Caco-2 (cell line): ENCODE results near the gene DDR2. TPM values are rescaled to one million over a fixed set of nuclear protein-coding genes. Genes with fewer than 3 reads are reported as not detected.
"Not testable (repeated sequence)": the region's sequence is repeated elsewhere in the genome, so short reads cannot be mapped to it uniquely, and the experiment has no call there.

Experiments used
- BruUV-seq: library from RNA; stranded (reverse); fragments of 400-500 nt; replicated peaks from 2 replicates; lab custom pipeline; 2021; lab: Mats Ljungman, UMichigan
- CTCF ChIA-PET: fragments of 300-600 bp; sonication (Branson Sonifier 250); formaldehyde crosslinking; loops from one replicate; lab custom pipeline; 2022; ENCODE audit warnings: antibody characterized with exemption; lab: Charles Lee
- POLR2A ChIA-PET: fragments of 300-600 bp; sonication (Branson Sonifier 250); formaldehyde crosslinking; loops from one replicate; lab custom pipeline; 2022; ENCODE audit warnings: antibody characterized with exemption; lab: Charles Lee
- DNase-seq, 2 experiments: peaks; one replicate each; pipeline versions ENCODE4 v3.0.0 to v3.0.0-alpha.2; 2020 to 2022
- H3K27me3 ChIP-seq: replicated peaks from 2 replicates; pipeline ENCODE4 v1.6.0; 2011; ENCODE audit warnings: low read length; ENCODE audit not compliant: control insufficient read depth, insufficient read depth
- H3K36me3 ChIP-seq: 2 replicates; pipeline ENCODE4 v1.5.1; 2011; ENCODE audit warnings: low read length; ENCODE audit not compliant: control insufficient read depth, insufficient read depth
- H3K4me1 ChIP-seq: fragments of 250-450 bp; sonication (Bioruptor Pico); 2 replicates; pipeline ENCODE4 v1.5.1; 2020; ENCODE audit warnings: mild to moderate bottlenecking
- H3K4me3 ChIP-seq: 2 replicates; pipeline ENCODE4 v1.5.1; 2011; ENCODE audit warnings: low read depth, mild to moderate bottlenecking, control low read depth, low read length
- H3K9me3 ChIP-seq: fragments of 250-450 bp; sonication (Bioruptor Pico); 2 replicates; pipeline ENCODE4 v1.5.1; 2020; ENCODE audit warnings: mild to moderate bottlenecking, moderate library complexity
- H3K27ac Mint-ChIP-seq: one replicate; pipeline ENCODE4 v1.8.0; 2022; ENCODE audit warnings: mixed read lengths; ENCODE audit not compliant: unreplicated experiment
- H3K27me3 Mint-ChIP-seq: one replicate; pipeline ENCODE4 v1.8.0; 2022; ENCODE audit warnings: mixed read lengths; ENCODE audit not compliant: insufficient read depth, unreplicated experiment
- H3K36me3 Mint-ChIP-seq: one replicate; pipeline ENCODE4 v1.8.0; 2022; ENCODE audit warnings: mild to moderate bottlenecking, mixed read lengths; ENCODE audit not compliant: insufficient read depth, unreplicated experiment
- H3K4me1 Mint-ChIP-seq: one replicate; pipeline ENCODE4 v1.8.0; 2022; ENCODE audit warnings: low read depth, mixed read lengths; ENCODE audit not compliant: unreplicated experiment
- H3K4me3 Mint-ChIP-seq: one replicate; pipeline ENCODE4 v1.8.0; 2022; ENCODE audit warnings: mild to moderate bottlenecking, moderate library complexity, mixed read lengths; ENCODE audit not compliant: unreplicated experiment
- H3K9me3 Mint-ChIP-seq: one replicate; pipeline ENCODE4 v1.8.0; 2022; ENCODE audit warnings: mixed read lengths; ENCODE audit not compliant: unreplicated experiment
- intact Hi-C: fragments of 100-400 bp; cut with micrococcal nuclease; formaldehyde crosslinking; loops from one replicate; pipeline ENCODE4 v1.10.0; 2022; ENCODE audit not compliant: unreplicated experiment
- total RNA-seq: library from RNA; stranded (reverse); gene quantifications from 2 replicates; pipeline ENCODE4 v1.2.3, GENCODE V29; 2022

The DDR2 gene
- total RNA-seq, 1 experiment from 2014 or later, result 0.73 TPM

- intact Hi-C loops, POLR2A ChIA-PET, H3K36me3 ChIP-seq, H3K36me3 Mint-ChIP-seq, H3K27me3 ChIP-seq, H3K4me1 ChIP-seq, H3K27me3 Mint-ChIP-seq, H3K9me3 Mint-ChIP-seq, BruUV-seq, CTCF ChIA-PET, H3K9me3 ChIP-seq, H3K4me1 Mint-ChIP-seq: not testable (repeated sequence)
- H3K27ac Mint-ChIP-seq, result peak within 1 kb of the TSS; percentile 86
- peak within 1 kb of the TSS; percentile 77 for H3K4me3 Mint-ChIP-seq
- DNase-seq, result peak; percentile 87 to 90
- H3K4me3 ChIP-seq, result peak within 1 kb of the TSS; percentile 51
Observed at GRCh38 chr1:162790303-162790984, 158.2 kb downstream of the DDR2 start, which contains the start of gene HSD17B7. TSS of gene HSD17B7 (plus strand) at chr1:162790702. CDS start at chr1:162790801, 99 bp downstream.

- H3K9me3 ChIP-seq, H3K4me1 Mint-ChIP-seq, CTCF ChIA-PET, POLR2A ChIA-PET, H3K27me3 ChIP-seq, H3K9me3 Mint-ChIP-seq, H3K36me3 Mint-ChIP-seq, H3K4me1 ChIP-seq, intact Hi-C loops, H3K27me3 Mint-ChIP-seq, H3K36me3 ChIP-seq: not testable (repeated sequence)
- peak overlapping the region; percentile 86 for H3K27ac Mint-ChIP-seq
- DNase-seq, result peak in 1 of 2 experiments; percentile 11
- BruUV-seq, result TSS peak; percentile 77
- H3K4me3 Mint-ChIP-seq, result peak overlapping the region; percentile 77
- H3K4me3 ChIP-seq, result peak overlapping the region; percentile 51
Observed at GRCh38 chr1:162790985-162791357, 158.7 kb downstream of the DDR2 start.

GRCh38 chr1:162794284-162794683 is 162.0 kb downstream of the DDR2 start:
- CTCF ChIA-PET, H3K9me3 ChIP-seq, BruUV-seq, H3K4me1 ChIP-seq, H3K4me3 Mint-ChIP-seq, intact Hi-C loops, H3K9me3 Mint-ChIP-seq, H3K36me3 ChIP-seq, H3K4me3 ChIP-seq, POLR2A ChIA-PET, H3K27me3 ChIP-seq, H3K27ac Mint-ChIP-seq, H3K4me1 Mint-ChIP-seq, H3K27me3 Mint-ChIP-seq, DNase-seq: not testable (repeated sequence)
- H3K36me3 Mint-ChIP-seq, result peaks cover 23% of the 10 kb centered on the region

- DNase-seq, H3K27me3 Mint-ChIP-seq, H3K27ac Mint-ChIP-seq, BruUV-seq, POLR2A ChIA-PET, CTCF ChIA-PET, H3K9me3 Mint-ChIP-seq, H3K27me3 ChIP-seq, H3K4me3 ChIP-seq, H3K4me1 Mint-ChIP-seq, H3K4me1 ChIP-seq, intact Hi-C loops, H3K4me3 Mint-ChIP-seq, H3K9me3 ChIP-seq, H3K36me3 ChIP-seq: not testable (repeated sequence)
- peaks cover 43% of the 10 kb centered on the region for H3K36me3 Mint-ChIP-seq
Observed at GRCh38 chr1:162796617-162797279, 164.5 kb downstream of the DDR2 start.
